A673 (cell line): ENCODE measurements around the gene ARSG. TPM values are rescaled to one million over a fixed set of nuclear protein-coding genes. Genes with fewer than 3 reads are reported as not detected.
"Not testable (repeated sequence)": the region's sequence is repeated elsewhere in the genome, so short reads cannot be mapped to it uniquely, and the experiment has no call there.

Source experiments
- BruUV-seq: library from RNA; stranded (reverse); fragments of 400-500 nt; replicated peaks from 2 replicates; lab custom pipeline; 2021; lab: Mats Ljungman, UMichigan
- CTCF ChIA-PET: fragments of 300-600 bp; sonication (Branson Sonifier 250); formaldehyde crosslinking; loops from one replicate; lab custom pipeline; 2022; ENCODE audit warnings: antibody characterized with exemption; lab: Charles Lee
- POLR2A ChIA-PET: fragments of 300-600 bp; sonication (Branson Sonifier 250); formaldehyde crosslinking; loops from one replicate; lab custom pipeline; 2022; ENCODE audit warnings: antibody characterized with exemption; ENCODE audit not compliant: low non-redundant PET; lab: Charles Lee
- DNase-seq: peaks from one replicate; pipeline ENCODE4 v3.0.0-alpha.2; 2015; ENCODE audit warnings: low spot score
- H3K27ac ChIP-seq: fragments of 200-600 bp; sonication (generic); 2 replicates; pipeline ENCODE4 v1.5.1; 2016; ENCODE audit warnings: mixed run types, low read depth, mild to moderate bottlenecking, mixed read lengths, antibody characterized with exemption, low read length; ENCODE audit not compliant: poor library complexity, severe bottlenecking
- H3K27me3 ChIP-seq: fragments of 200-600 bp; sonication (generic); replicated peaks from 2 replicates; pipeline ENCODE4 v1.6.1; 2017; ENCODE audit warnings: mixed run types, low read depth, mild to moderate bottlenecking, mixed read lengths, antibody characterized with exemption, low read length; ENCODE audit not compliant: insufficient read depth, poor library complexity
- H3K36me3 ChIP-seq: fragments of 200-600 bp; sonication (generic); 2 replicates; pipeline ENCODE4 v1.6.1; 2016; ENCODE audit warnings: mixed run types, mild to moderate bottlenecking, mixed read lengths, antibody characterized with exemption, low read length; ENCODE audit not compliant: insufficient read depth, poor library complexity, severe bottlenecking
- H3K4me1 ChIP-seq: fragments of 200-600 bp; sonication (generic); 2 replicates; pipeline ENCODE4 v1.6.1; 2017; ENCODE audit warnings: mixed run types, mild to moderate bottlenecking, mixed read lengths, antibody characterized with exemption, low read length; ENCODE audit not compliant: insufficient read depth, poor library complexity, severe bottlenecking
- H3K4me3 ChIP-seq: fragments of 200-600 bp; sonication (generic); 2 replicates; pipeline ENCODE4 v1.5.1; 2016; ENCODE audit warnings: low read depth, mixed run types, mild to moderate bottlenecking, mixed read lengths, low read length; ENCODE audit not compliant: poor library complexity, severe bottlenecking
- H3K9me3 ChIP-seq: fragments of 200-600 bp; sonication (generic); 2 replicates; pipeline ENCODE4 v1.6.1; 2016; ENCODE audit warnings: mixed run types, low read depth, mild to moderate bottlenecking, mixed read lengths, antibody characterized with exemption, low read length; ENCODE audit not compliant: poor library complexity, severe bottlenecking
- EZH2 ChIP-seq: fragments of 200-600 bp; sonication (generic); IDR thresholded peaks from 2 replicates; pipeline ENCODE4 v1.6.1; 2017; ENCODE audit warnings: borderline replicate concordance, low read depth, mild to moderate bottlenecking, mixed read lengths, antibody characterized with exemption, low read length; ENCODE audit not compliant: poor library complexity, severe bottlenecking
- intact Hi-C: fragments of 100-400 bp; cut with micrococcal nuclease; formaldehyde crosslinking; loops from one replicate; pipeline ENCODE4 v1.10.0; 2022; ENCODE audit not compliant: unreplicated experiment
- total RNA-seq: library from RNA; stranded (reverse); gene quantifications from 2 replicates; pipeline ENCODE4 v1.2.3, GENCODE V29; 2021
- TF ChIP-seq, protein P1 (sequence below): fragments of 300-800, 200-600 bp; sonication (generic); conservative IDR thresholded peaks from 2 replicates; pipeline ENCODE4 v1.5.1; 2017; ENCODE audit warnings: low read depth, mild to moderate bottlenecking, antibody characterized with exemption, low read length, moderate library complexity, mixed read lengths

The ARSG gene
- total RNA-seq, 1 experiment from 2014 or later: 1.0 TPM

DNA sequence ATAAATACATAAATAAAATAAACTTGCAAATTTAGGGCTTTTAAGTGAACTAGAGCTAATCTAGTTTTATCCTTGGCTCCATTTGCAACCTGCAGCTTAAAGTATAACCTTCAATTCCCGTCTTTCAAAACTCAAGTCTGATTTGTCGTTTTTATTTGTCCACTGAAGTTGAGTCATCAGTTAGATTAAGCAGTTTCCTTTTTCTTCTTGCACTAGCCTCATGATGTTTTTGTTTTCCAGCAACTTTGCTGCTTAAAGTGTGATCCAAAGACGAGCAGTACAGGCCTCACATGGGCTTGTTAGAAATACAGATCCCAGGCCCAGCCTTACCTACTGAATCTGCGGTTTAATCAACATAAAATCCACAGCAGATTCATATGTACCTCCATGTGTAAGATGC lies 13.8 kb downstream of the ARSG start:
- Histone ChIP-seq H3K27me3 (no peaks in the 10 kb centered on the region), H3K27ac (no peak overlapping the region), H3K4me3 (no peak overlapping the region), H3K36me3 (no peaks in the 10 kb centered on the region), H3K9me3 (no peaks in the 10 kb centered on the region), H3K4me1 (no peaks in the 10 kb centered on the region)
- no TSS peak for BruUV-seq
- CTCF ChIA-PET: no interaction called here
- POLR2A ChIA-PET: no interaction called here
- DNase-seq: no peak
- no peak for TF ChIP-seq EZH2
- TF ChIP-seq, protein P1, sequence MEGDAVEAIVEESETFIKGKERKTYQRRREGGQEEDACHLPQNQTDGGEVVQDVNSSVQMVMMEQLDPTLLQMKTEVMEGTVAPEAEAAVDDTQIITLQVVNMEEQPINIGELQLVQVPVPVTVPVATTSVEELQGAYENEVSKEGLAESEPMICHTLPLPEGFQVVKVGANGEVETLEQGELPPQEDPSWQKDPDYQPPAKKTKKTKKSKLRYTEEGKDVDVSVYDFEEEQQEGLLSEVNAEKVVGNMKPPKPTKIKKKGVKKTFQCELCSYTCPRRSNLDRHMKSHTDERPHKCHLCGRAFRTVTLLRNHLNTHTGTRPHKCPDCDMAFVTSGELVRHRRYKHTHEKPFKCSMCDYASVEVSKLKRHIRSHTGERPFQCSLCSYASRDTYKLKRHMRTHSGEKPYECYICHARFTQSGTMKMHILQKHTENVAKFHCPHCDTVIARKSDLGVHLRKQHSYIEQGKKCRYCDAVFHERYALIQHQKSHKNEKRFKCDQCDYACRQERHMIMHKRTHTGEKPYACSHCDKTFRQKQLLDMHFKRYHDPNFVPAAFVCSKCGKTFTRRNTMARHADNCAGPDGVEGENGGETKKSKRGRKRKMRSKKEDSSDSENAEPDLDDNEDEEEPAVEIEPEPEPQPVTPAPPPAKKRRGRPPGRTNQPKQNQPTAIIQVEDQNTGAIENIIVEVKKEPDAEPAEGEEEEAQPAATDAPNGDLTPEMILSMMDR: no peak
- intact Hi-C loops: no loop called here

DNA sequence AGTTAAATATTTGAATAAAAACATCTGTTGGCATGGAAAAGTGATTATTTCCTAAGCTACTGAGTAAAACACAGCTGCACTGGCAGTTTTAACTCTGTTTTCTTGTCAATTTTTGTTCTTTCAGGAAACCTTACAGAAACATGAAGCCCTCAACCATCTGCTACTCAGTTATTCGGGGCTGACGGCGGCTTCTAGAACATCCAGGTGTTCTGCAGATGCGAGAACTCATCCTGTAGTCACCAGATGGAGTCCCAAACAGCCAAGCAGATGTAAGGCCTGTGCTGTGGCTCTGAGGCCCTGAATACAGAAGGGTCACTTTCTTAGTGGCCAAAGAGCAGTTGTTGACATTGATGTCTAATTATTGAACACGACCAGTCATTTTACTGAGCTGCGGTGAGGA lies 15.5 kb downstream of the ARSG start:
- H3K9me3 ChIP-seq: no peaks in the 10 kb centered on the region
- H3K4me3 ChIP-seq: no peak overlapping the region
- TF ChIP-seq EZH2: no peak
- TF ChIP-seq, protein P1: no peak
- CTCF ChIA-PET: no interaction called here
- DNase-seq: no peak
- intact Hi-C loops: no loop called here
- POLR2A ChIA-PET: no interaction called here
- no peaks in the 10 kb centered on the region for H3K4me1 ChIP-seq
- no TSS peak for BruUV-seq
- H3K27me3 ChIP-seq: no peaks in the 10 kb centered on the region
- no peaks in the 10 kb centered on the region for H3K36me3 ChIP-seq
- no peak overlapping the region for H3K27ac ChIP-seq

GRCh38 chr17:68307443-68307842 lies 16.1 kb downstream of the ARSG start:
- Histone ChIP-seq H3K27me3 (no peaks in the 10 kb centered on the region), H3K4me1 (no peaks in the 10 kb centered on the region), H3K27ac (no peak overlapping the region), H3K36me3 (no peaks in the 10 kb centered on the region), H3K4me3 (no peak overlapping the region), H3K9me3 (no peaks in the 10 kb centered on the region)
- no peak for DNase-seq
- TF ChIP-seq, protein P1: no peak
- TF ChIP-seq EZH2: no peak
- ChIA-PET CTCF (no interaction called here), POLR2A (no interaction called here)
- intact Hi-C loops: no loop called here
- no TSS peak for BruUV-seq

DNA sequence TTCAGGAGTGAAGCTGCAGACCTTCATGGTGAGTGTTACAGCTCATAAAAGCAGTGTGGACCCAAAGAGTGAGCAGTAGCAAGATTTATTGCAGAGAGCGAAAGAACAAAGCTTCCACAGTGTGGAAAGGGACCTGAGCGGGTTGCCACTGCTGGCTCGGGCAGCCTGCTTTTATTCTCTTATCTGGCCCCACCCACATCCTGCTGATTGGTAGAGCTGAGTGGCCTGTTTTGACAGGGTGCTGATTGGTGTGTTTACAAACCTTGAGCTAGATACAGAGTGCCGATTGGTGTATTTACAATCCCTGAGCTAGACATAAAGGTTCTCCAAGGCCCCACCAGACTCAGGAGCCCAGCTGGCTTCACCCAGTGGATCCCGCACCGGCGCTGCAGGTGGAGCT lies 17.2 kb downstream of the ARSG start:
- H3K27ac ChIP-seq, H3K9me3 ChIP-seq, H3K27me3 ChIP-seq, H3K4me1 ChIP-seq, POLR2A ChIA-PET, DNase-seq, H3K36me3 ChIP-seq, CTCF ChIA-PET, H3K4me3 ChIP-seq, BruUV-seq, intact Hi-C loops: not testable (repeated sequence)

DNA sequence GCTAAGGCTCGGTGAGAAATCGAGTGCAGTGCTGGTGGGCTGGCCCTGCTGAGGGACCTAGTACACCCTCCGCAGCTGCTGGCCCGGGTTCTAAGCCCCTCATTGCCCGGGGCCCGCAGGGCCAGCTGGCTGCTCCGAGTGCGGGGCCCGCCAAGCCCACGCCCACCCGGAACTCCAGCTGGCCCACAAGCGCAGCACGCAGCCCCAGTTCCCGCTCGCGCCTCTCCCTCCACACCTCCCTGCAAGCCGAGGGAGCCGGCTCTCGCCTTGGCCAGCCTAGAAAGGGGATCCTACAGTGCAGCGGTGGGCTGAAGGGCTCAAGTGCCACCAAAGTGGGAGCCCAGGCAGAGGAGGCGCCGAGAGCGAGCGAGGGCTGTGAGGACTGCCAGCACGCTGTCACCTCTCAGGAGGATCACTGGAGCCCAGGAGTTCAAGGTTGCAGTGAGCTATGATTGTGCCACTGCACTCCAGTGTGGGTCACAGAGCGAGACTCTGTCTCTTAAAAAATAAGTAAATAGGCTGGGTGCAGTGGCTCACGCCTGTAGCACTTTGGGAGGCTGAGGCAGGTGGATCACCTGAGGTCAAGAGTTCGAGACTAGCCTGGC lies 17.9 kb downstream of the ARSG start:
- H3K27me3 ChIP-seq, CTCF ChIA-PET, H3K4me3 ChIP-seq, DNase-seq, H3K9me3 ChIP-seq, H3K27ac ChIP-seq, H3K4me1 ChIP-seq, POLR2A ChIA-PET, H3K36me3 ChIP-seq, intact Hi-C loops, BruUV-seq: not testable (repeated sequence)
